ENCODE results near the gene ATP2A1.
"Not testable (repeated sequence)": the region's sequence is repeated elsewhere in the genome, so short reads cannot be mapped to it uniquely, and the experiment has no call there.

The ATP2A1 gene

DNA sequence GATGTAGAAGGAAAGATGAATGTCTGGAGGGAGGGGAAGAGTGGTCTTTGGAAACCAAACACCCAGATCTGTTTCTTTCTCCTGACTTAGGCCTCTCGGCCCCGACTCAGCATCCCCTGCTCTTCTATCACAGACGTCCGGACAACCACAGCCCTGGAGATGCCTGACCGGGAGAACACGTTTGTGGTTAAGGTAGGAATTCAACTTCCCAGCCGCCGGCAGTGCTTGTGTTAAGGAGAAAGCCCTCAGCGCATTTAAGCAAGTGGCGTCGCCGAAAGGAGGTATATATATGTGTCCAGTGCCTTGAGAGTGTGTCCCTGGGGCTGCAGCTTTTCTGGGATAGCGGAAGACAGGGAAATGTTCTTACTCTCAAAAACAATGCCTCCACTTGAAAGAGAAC, 11.0 kb upstream of the ATP2A1 start:
- Histone ChIP-seq H3K9me3 (ENCODE audit: low read length) (no peaks in the 10 kb centered on the region), H3K27me3 (ENCODE audit: insufficient read depth, low read length) (no peaks in the 10 kb centered on the region), H3K4me2 (ENCODE audit: low read length) (no peak overlapping the region), H3K9ac (ENCODE audit: low read length) (no peak overlapping the region), H3K27ac (ENCODE audit: low read depth, low read length, poor library complexity, severe bottlenecking) (no peak overlapping the region), H4K20me1 (ENCODE audit: insufficient read depth, low read length) (no peaks in the 10 kb centered on the region), H3K4me1 (ENCODE audit: insufficient read depth, low read length, severe bottlenecking) (peaks cover 20% of the 10 kb centered on the region), H3K9me2 (ENCODE audit: low read depth, low read length) (no peaks in the 10 kb centered on the region), H3K79me2 (ENCODE audit: insufficient read depth, low read length) (peaks cover 3% of the 10 kb centered on the region; the same call in 1 of the 2 replicates), H3F3A (ENCODE audit: insufficient read depth, low read length) (no peaks in the 10 kb centered on the region), H3K36me3 (ENCODE audit: insufficient read depth, low read length) (peaks cover 45% of the 10 kb centered on the region), H3K4me3 (ENCODE audit: low read depth, low read length, poor library complexity, severe bottlenecking) (no peak overlapping the region), H2AFZ (ENCODE audit: low read length) (no peak overlapping the region)
- TF ChIP-seq, protein P1, sequence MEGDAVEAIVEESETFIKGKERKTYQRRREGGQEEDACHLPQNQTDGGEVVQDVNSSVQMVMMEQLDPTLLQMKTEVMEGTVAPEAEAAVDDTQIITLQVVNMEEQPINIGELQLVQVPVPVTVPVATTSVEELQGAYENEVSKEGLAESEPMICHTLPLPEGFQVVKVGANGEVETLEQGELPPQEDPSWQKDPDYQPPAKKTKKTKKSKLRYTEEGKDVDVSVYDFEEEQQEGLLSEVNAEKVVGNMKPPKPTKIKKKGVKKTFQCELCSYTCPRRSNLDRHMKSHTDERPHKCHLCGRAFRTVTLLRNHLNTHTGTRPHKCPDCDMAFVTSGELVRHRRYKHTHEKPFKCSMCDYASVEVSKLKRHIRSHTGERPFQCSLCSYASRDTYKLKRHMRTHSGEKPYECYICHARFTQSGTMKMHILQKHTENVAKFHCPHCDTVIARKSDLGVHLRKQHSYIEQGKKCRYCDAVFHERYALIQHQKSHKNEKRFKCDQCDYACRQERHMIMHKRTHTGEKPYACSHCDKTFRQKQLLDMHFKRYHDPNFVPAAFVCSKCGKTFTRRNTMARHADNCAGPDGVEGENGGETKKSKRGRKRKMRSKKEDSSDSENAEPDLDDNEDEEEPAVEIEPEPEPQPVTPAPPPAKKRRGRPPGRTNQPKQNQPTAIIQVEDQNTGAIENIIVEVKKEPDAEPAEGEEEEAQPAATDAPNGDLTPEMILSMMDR (IDR thresholded peaks at IDR 0.05; ENCODE audit: low read length) = no peak
- TF ChIP-seq EZH2 (IDR thresholded peaks at IDR 0.05; ENCODE audit: borderline replicate concordance, low read length) = no peak

DNA sequence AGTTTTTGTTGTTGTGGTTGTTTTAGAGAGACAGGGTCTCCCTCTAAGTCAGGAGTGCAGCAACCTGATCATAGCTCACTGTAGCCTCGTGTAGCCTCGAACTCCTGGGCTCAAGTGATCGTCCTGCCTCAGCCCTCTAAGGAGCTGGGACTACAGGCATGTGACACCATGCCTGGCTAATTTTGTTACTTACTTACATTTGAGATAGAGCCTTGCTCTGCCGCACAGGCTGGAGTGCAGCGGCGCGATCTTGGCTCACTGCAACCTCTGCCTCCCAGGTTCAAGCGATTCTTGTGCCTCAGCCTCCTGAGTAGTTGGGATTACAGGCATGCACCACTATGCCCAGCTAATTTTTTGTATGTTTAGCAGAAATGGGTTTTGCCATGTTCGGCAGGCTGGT, 10.6 kb upstream of the ATP2A1 start:
- not testable (repeated sequence) for H3K79me2 ChIP-seq (ENCODE audit: insufficient read depth, low read length); H3K9ac ChIP-seq (ENCODE audit: low read length); H3K27me3 ChIP-seq (ENCODE audit: insufficient read depth, low read length); H3K4me2 ChIP-seq (ENCODE audit: low read length); H3K27ac ChIP-seq (ENCODE audit: low read depth, low read length, poor library complexity, severe bottlenecking); H2AFZ ChIP-seq (ENCODE audit: low read length); H3K9me3 ChIP-seq (ENCODE audit: low read length); H3K4me3 ChIP-seq (ENCODE audit: low read depth, low read length, poor library complexity, severe bottlenecking); H3F3A ChIP-seq (ENCODE audit: insufficient read depth, low read length); H4K20me1 ChIP-seq (ENCODE audit: insufficient read depth, low read length); H3K9me2 ChIP-seq (ENCODE audit: low read depth, low read length)
- Histone ChIP-seq H3K4me1 (ENCODE audit: insufficient read depth, low read length, severe bottlenecking) (peaks cover 18% of the 10 kb centered on the region), H3K36me3 (ENCODE audit: insufficient read depth, low read length) (peaks cover 48% of the 10 kb centered on the region)

DNA sequence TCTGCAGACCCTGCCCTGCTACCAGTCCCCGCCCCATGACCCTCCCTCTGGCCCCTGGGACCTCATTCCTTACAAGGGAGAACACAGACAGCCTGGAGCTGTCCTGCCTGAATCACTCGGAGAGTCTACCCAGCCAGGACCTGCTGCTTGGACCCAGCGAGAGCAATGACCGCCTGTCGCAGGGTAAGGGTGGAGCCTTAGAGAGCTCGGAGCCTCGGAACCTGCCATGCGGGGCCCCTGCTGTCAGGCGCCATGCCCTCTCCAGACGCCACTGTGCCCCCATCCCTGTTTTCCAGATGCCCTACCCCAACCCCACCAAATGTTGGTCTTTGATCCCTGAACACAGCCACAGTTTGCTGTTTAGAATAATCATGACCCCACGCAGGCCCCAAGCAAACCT, 9.1 kb upstream of the ATP2A1 start:
- no peak overlapping the region for H3K4me3 ChIP-seq (ENCODE audit: low read depth, low read length, poor library complexity, severe bottlenecking)
- peaks cover 59% of the 10 kb centered on the region for H3K36me3 ChIP-seq (ENCODE audit: insufficient read depth, low read length)

DNA sequence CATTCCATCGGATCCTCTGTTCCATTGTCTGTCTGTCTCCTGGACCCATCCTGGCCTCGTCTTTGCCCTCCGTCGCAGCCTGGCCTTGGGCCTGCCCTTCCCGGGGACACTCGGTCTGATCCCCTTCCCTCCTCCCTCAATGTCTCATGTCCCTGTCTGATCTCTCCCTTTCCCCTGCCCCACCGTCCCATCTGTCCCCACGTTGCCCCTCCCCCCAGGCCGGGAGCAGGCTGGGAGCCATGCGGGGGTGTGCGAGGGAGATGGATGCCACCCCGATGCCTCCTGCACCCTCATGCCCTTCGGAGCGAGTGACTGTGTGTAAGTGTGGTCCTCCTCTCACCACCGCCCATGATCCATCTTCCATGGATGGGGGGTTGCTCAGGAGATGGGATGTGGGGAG, 5.3 kb upstream of the ATP2A1 start:
- no peaks in the 10 kb centered on the region for H4K20me1 ChIP-seq (ENCODE audit: insufficient read depth, low read length)
- no peak for TF ChIP-seq EZH2 (IDR thresholded peaks at IDR 0.05; ENCODE audit: borderline replicate concordance, low read length)
- TF ChIP-seq, protein P1 (IDR thresholded peaks at IDR 0.05; ENCODE audit: low read length) = no peak
- H3K36me3 ChIP-seq (ENCODE audit: insufficient read depth, low read length) = peaks cover 51% of the 10 kb centered on the region
- H3K79me2 ChIP-seq (ENCODE audit: insufficient read depth, low read length) = no peaks in the 10 kb centered on the region
- no peaks in the 10 kb centered on the region for H3K4me1 ChIP-seq (ENCODE audit: insufficient read depth, low read length, severe bottlenecking)
- no peaks in the 10 kb centered on the region for H3F3A ChIP-seq (ENCODE audit: insufficient read depth, low read length)
- H3K4me2 ChIP-seq (ENCODE audit: low read length) = no peak overlapping the region
- H3K27me3 ChIP-seq (ENCODE audit: insufficient read depth, low read length) = no peaks in the 10 kb centered on the region
- H3K27ac ChIP-seq (ENCODE audit: low read depth, low read length, poor library complexity, severe bottlenecking) = no peak overlapping the region
- H3K9me3 ChIP-seq (ENCODE audit: low read length) = no peaks in the 10 kb centered on the region
- no peaks in the 10 kb centered on the region for H3K9me2 ChIP-seq (ENCODE audit: low read depth, low read length)
- H2AFZ ChIP-seq (ENCODE audit: low read length) = no peak overlapping the region
- no peak overlapping the region for H3K4me3 ChIP-seq (ENCODE audit: low read depth, low read length, poor library complexity, severe bottlenecking)
- no peak overlapping the region for H3K9ac ChIP-seq (ENCODE audit: low read length)

More for the DNA sequence above, 9.1 kb upstream of the ATP2A1 start:
- peaks cover 2% of the 10 kb centered on the region; the same call in 1 of the 2 replicates for H3K79me2 ChIP-seq (ENCODE audit: insufficient read depth, low read length)
- H3K4me2 ChIP-seq (ENCODE audit: low read length) = no peak overlapping the region
- no peaks in the 10 kb centered on the region for H3K9me3 ChIP-seq (ENCODE audit: low read length)
- peaks cover 16% of the 10 kb centered on the region for H3K4me1 ChIP-seq (ENCODE audit: insufficient read depth, low read length, severe bottlenecking)
- H3K9me2 ChIP-seq (ENCODE audit: low read depth, low read length) = no peaks in the 10 kb centered on the region
- H3K9ac ChIP-seq (ENCODE audit: low read length) = no peak overlapping the region
- no peaks in the 10 kb centered on the region for H3F3A ChIP-seq (ENCODE audit: insufficient read depth, low read length)
- TF ChIP-seq, protein P1 (IDR thresholded peaks at IDR 0.05; ENCODE audit: low read length) = no peak
- no peak for TF ChIP-seq EZH2 (IDR thresholded peaks at IDR 0.05; ENCODE audit: borderline replicate concordance, low read length)
- H4K20me1 ChIP-seq (ENCODE audit: insufficient read depth, low read length) = no peaks in the 10 kb centered on the region
- H3K27me3 ChIP-seq (ENCODE audit: insufficient read depth, low read length) = no peaks in the 10 kb centered on the region
- no peak overlapping the region for H3K27ac ChIP-seq (ENCODE audit: low read depth, low read length, poor library complexity, severe bottlenecking)
- no peak overlapping the region for H2AFZ ChIP-seq (ENCODE audit: low read length)
